Lung microvascular endothelial cell (primary cell): ENCODE results near the gene CLP1. TPM values are rescaled to one million over a fixed set of nuclear protein-coding genes. Genes with fewer than 3 reads are reported as not detected.

Experiments used
- total RNA-seq: library from RNA; depleted of rRNA; stranded (reverse); fragments of >200 nt; gene quantifications from 2 replicates; pipeline ENCODE4 v1.2.1, GENCODE V29; 2014

Gene CLP1
- total RNA-seq, 1 donor from 2014 or later = 19.0 TPM

Other genes starting within 250 kb of the CLP1 start
- gene SLC43A3, start 230.6 kb upstream of the CLP1 start, total RNA-seq = 19.4 and 38.7 TPM in 2 replicates
- gene RTN4RL2, start 197.2 kb upstream of the CLP1 start, total RNA-seq = under 0.01 and 0.20 TPM in 2 replicates
- gene SLC43A1, start 142.1 kb upstream of the CLP1 start, total RNA-seq = 9.6 and 16.9 TPM in 2 replicates
- 42.5 and 55.8 TPM in 2 replicates for gene TIMM10, start 127.0 kb upstream of the CLP1 start, total RNA-seq
- not detected in 2 replicates for gene SMTNL1, start 120.2 kb upstream of the CLP1 start, total RNA-seq
- 29.2 and 44.8 TPM in 2 replicates for gene UBE2L6, start 90.1 kb upstream of the CLP1 start, total RNA-seq
- 0.40 TPM in 1 of 2 replicates, not detected in the other for gene SERPING1, start 60.1 kb upstream of the CLP1 start, total RNA-seq
- gene YPEL4, start 7.8 kb upstream of the CLP1 start, total RNA-seq = under 0.01 TPM in 2 replicates
- gene ZDHHC5, start 10.4 kb downstream of the CLP1 start, total RNA-seq = 25.1 and 35.7 TPM in 2 replicates
- 10.5 and 11.3 TPM in 2 replicates for gene MED19, start 54.5 kb downstream of the CLP1 start, total RNA-seq
- 37.7 and 54.2 TPM in 2 replicates for gene TMX2, start 54.8 kb downstream of the CLP1 start, total RNA-seq
- 66.3 and 73.8 TPM in 2 replicates for gene SELENOH, start 83.7 kb downstream of the CLP1 start, total RNA-seq
- not detected in 2 replicates for gene BTBD18, start 94.1 kb downstream of the CLP1 start, total RNA-seq
- 174 and 212 TPM in 2 replicates for gene CTNND1, start 104.0 kb downstream of the CLP1 start, total RNA-seq